H1 (cell line): ENCODE measurements around the gene SMIM5. TPM values are rescaled to one million over a fixed set of nuclear protein-coding genes. Genes with fewer than 3 reads are reported as not detected.

Source experiments
- CTCF ChIA-PET: fragments of 300-600 bp; sonication (Branson Sonifier 250); formaldehyde crosslinking; loops from one replicate; lab custom pipeline; 2021; ENCODE audit not compliant: partially characterized antibody; lab: Charles Lee
- POLR2A ChIA-PET: fragments of 300-600 bp; sonication (Branson Sonifier 250); formaldehyde crosslinking; loops from one replicate; lab custom pipeline; 2021; ENCODE audit warnings: inconsistent platforms; ENCODE audit not compliant: partially characterized antibody; lab: Charles Lee
- DNase-seq, 2 experiments: peaks; one replicate each; pipeline versions ENCODE4 v3.0.0 to v3.0.0-alpha.2; 2010 to 2022; ENCODE audit warnings: low spot score in 2 of 2, low read depth in 1 of 2, mixed read lengths in 1 of 2
- FAIRE-seq: peaks from 2 replicates; lab custom pipeline; 2011; peaks lifted over from hg19 to GRCh38; lab: Jason Lieb, UNC
- H2AFZ ChIP-seq: 2 replicates; pipeline ENCODE4 v1.8.1; 2012; ENCODE audit warnings: low read length, inconsistent platforms
- H2AK5ac ChIP-seq: 2 replicates; pipeline ENCODE4 v1.6.1; 2013; ENCODE audit warnings: low read depth, low read length
- H2BK120ac ChIP-seq: replicated peaks from 2 replicates; pipeline ENCODE3; 2013; ENCODE audit warnings: low read depth, low read length, inconsistent platforms
- H2BK12ac ChIP-seq: 2 replicates; pipeline ENCODE4 v1.6.1; 2013; ENCODE audit warnings: low read depth, low read length
- H2BK15ac ChIP-seq: 2 replicates; pipeline ENCODE4 v1.6.1; 2013; ENCODE audit warnings: low read length
- H2BK20ac ChIP-seq: 2 replicates; pipeline ENCODE4 v1.6.1; 2013; ENCODE audit warnings: low read length
- H2BK5ac ChIP-seq: 2 replicates; pipeline ENCODE4 v1.6.1; 2013; ENCODE audit warnings: low read depth, low read length
- H3K14ac ChIP-seq: 2 replicates; pipeline ENCODE4 v1.6.1; 2013; ENCODE audit warnings: inconsistent platforms; ENCODE audit not compliant: insufficient read length
- H3K18ac ChIP-seq: 2 replicates; pipeline ENCODE4 v1.6.1; 2013; ENCODE audit warnings: low read length; ENCODE audit errors: extremely low read depth
- H3K23ac ChIP-seq: 2 replicates; pipeline ENCODE4 v1.6.1; 2013; ENCODE audit warnings: inconsistent platforms; ENCODE audit not compliant: insufficient read length
- H3K23me2 ChIP-seq: 2 replicates; pipeline ENCODE4 v1.6.1; 2013; ENCODE audit warnings: low read depth, low read length
- H3K27ac ChIP-seq: 2 replicates; pipeline ENCODE4 v1.6.1; 2011; ENCODE audit warnings: low read depth, low read length, inconsistent platforms
- H3K27me3 ChIP-seq, 4 experiments: replicated peaks in 1 of 4; 1 replicate in 1 of 4; 2 replicates in 3 of 4; pipeline versions ENCODE4 v1.6.1 to v1.8.1; 2011 to 2013; ENCODE audit warnings: low read length in 3 of 4, mild to moderate bottlenecking in 3 of 4, inconsistent platforms in 2 of 4, mixed read lengths in 2 of 4, moderate library complexity in 1 of 4; ENCODE audit not compliant: control insufficient read depth in 3 of 4, insufficient read depth in 3 of 4; ENCODE audit errors: extremely low read depth in 1 of 4
- H3K36me3 ChIP-seq, 4 experiments: 2 replicates each; pipeline versions ENCODE4 v1.6.1 to v1.8.1; 2011 to 2013; ENCODE audit warnings: mild to moderate bottlenecking in 4 of 4, low read length in 3 of 4, moderate library complexity in 2 of 4, control low read depth in 1 of 4, inconsistent platforms in 1 of 4; ENCODE audit not compliant: insufficient read depth in 4 of 4, control insufficient read depth in 2 of 4
- H3K4ac ChIP-seq: replicated peaks from 2 replicates; pipeline ENCODE3; 2013; ENCODE audit warnings: low read length, low read depth, mixed read lengths, inconsistent platforms; ENCODE audit not compliant: insufficient read length
- H3K4me1 ChIP-seq, 4 experiments: replicated peaks in 1 of 4; 1 replicate in 1 of 4; 2 replicates in 3 of 4; pipeline versions ENCODE4 v1.6.1 to v1.8.1; 2011 to 2013; ENCODE audit warnings: low read length in 3 of 4, inconsistent platforms in 2 of 4, mixed read lengths in 1 of 4; ENCODE audit not compliant: insufficient read depth in 4 of 4, control insufficient read depth in 3 of 4
- H3K4me2 ChIP-seq, 2 experiments: 2 replicates each; pipeline versions ENCODE4 v1.6.1 to v1.8.1; 2011 to 2013; ENCODE audit warnings: low read depth in 2 of 2, low read length in 2 of 2, control low read depth in 1 of 2, inconsistent platforms in 1 of 2, mild to moderate bottlenecking in 1 of 2; ENCODE audit not compliant: insufficient read depth in 1 of 2
- H3K4me3 ChIP-seq, 4 experiments: fragments of 200-600, 300-600 bp in 1 of 4; sonication (generic), shearing (Covaris generic), sonication (Bioruptor Twin) in 1 of 4; 2 replicates each; pipeline versions ENCODE4 v1.5.1 to v1.8.1; 2011 to 2016; ENCODE audit warnings: low read length in 4 of 4, low read depth in 3 of 4, control low read depth in 2 of 4, inconsistent platforms in 2 of 4, mild to moderate bottlenecking in 2 of 4, mixed read lengths in 1 of 4, moderate library complexity in 1 of 4; ENCODE audit not compliant: insufficient read depth in 2 of 4; ENCODE audit errors: extremely low read depth in 1 of 4
- H3K56ac ChIP-seq: replicated peaks from 2 replicates; pipeline ENCODE3; 2013; ENCODE audit warnings: low read depth, mild to moderate bottlenecking, mixed read lengths, low read length, inconsistent platforms; ENCODE audit not compliant: insufficient read length
- H3K79me1 ChIP-seq: 2 replicates; pipeline ENCODE4 v1.6.1; 2013; ENCODE audit warnings: low read depth, low read length, control low read depth
- H3K79me2 ChIP-seq, 2 experiments: 2 replicates each; pipeline versions ENCODE4 v1.6.1 to v1.8.1; 2012 to 2013; ENCODE audit warnings: low read length in 2 of 2, mild to moderate bottlenecking in 2 of 2, inconsistent platforms in 1 of 2; ENCODE audit not compliant: insufficient read depth in 2 of 2, control insufficient read depth in 1 of 2
- H3K9ac ChIP-seq, 4 experiments: replicated peaks in 1 of 4; 1 replicate in 1 of 4; 2 replicates in 3 of 4; pipeline versions ENCODE4 v1.6.1 to v1.8.1; 2011 to 2013; ENCODE audit warnings: low read depth in 3 of 4, low read length in 3 of 4, control low read depth in 2 of 4, mild to moderate bottlenecking in 2 of 4, moderate library complexity in 2 of 4, inconsistent platforms in 1 of 4; ENCODE audit errors: extremely low read depth in 1 of 4
- H3K9me3 ChIP-seq, 2 experiments: 2 replicates each; pipeline versions ENCODE4 v1.6.1 to v1.8.1; 2012 to 2013; ENCODE audit warnings: mild to moderate bottlenecking in 2 of 2, moderate library complexity in 2 of 2, control low read depth in 1 of 2, inconsistent platforms in 1 of 2, low read depth in 1 of 2, low read length in 1 of 2, mixed read lengths in 1 of 2; ENCODE audit not compliant: insufficient read depth in 2 of 2
- H4K20me1 ChIP-seq, 2 experiments: replicated peaks in 1 of 2; 2 replicates each; pipeline versions ENCODE3 to v1.8.1; 2011 to 2013; ENCODE audit warnings: inconsistent platforms in 2 of 2, low read length in 2 of 2, mild to moderate bottlenecking in 1 of 2; ENCODE audit not compliant: insufficient read depth in 2 of 2, control insufficient read depth in 1 of 2
- H4K5ac ChIP-seq: 2 replicates; pipeline ENCODE4 v1.6.1; 2013; ENCODE audit warnings: low read length, low read depth, mixed read lengths, inconsistent platforms; ENCODE audit not compliant: insufficient read length
- H4K8ac ChIP-seq: 2 replicates; pipeline ENCODE4 v1.8.0; 2013; ENCODE audit warnings: mild to moderate bottlenecking, moderate library complexity, low read length, inconsistent platforms; ENCODE audit not compliant: insufficient read depth; ENCODE audit errors: extremely low read depth
- H4K91ac ChIP-seq: replicated peaks from 2 replicates; pipeline ENCODE3; 2013; ENCODE audit warnings: low read length, mixed read lengths, inconsistent platforms; ENCODE audit not compliant: insufficient read length
- CBX8 ChIP-seq: fragments of 300-800, 300-1000 bp; sonication (generic); IDR thresholded peaks from 2 replicates; pipeline ENCODE4 v1.7.1; 2016; ENCODE audit warnings: low read depth, low read length, borderline replicate concordance
- GABPA ChIP-seq: IDR thresholded peaks from 2 replicates; pipeline ENCODE4 v1.6.1; 2011; ENCODE audit warnings: mild to moderate bottlenecking, low read length, moderate library complexity, borderline replicate concordance; ENCODE audit not compliant: insufficient read depth
- HDAC2 ChIP-seq, 2 experiments: fragments of 300-600 bp in 1 of 2; sonication (generic) in 1 of 2; IDR thresholded peaks; 2 replicates each; pipeline ENCODE4 v1.6.1; 2011 to 2012; ENCODE audit warnings: low read depth in 2 of 2, low read length in 2 of 2, mild to moderate bottlenecking in 2 of 2, moderate library complexity in 2 of 2, borderline replicate concordance in 1 of 2, inconsistent platforms in 1 of 2
- HDAC6 ChIP-seq: IDR thresholded peaks from one replicate; pipeline ENCODE4 v1.7.1; 2012; ENCODE audit warnings: low read depth, mild to moderate bottlenecking, inconsistent platforms, low read length, moderate library complexity
- JUN ChIP-seq: IDR thresholded peaks from 2 replicates; pipeline ENCODE4 v1.6.1; 2011; ENCODE audit warnings: low read depth, mild to moderate bottlenecking, improper control_type of control experiment, low read length
- SP2 ChIP-seq: IDR thresholded peaks from 2 replicates; pipeline ENCODE4 v1.6.1; 2012; ENCODE audit warnings: mild to moderate bottlenecking, low read length, inconsistent platforms
- SP4 ChIP-seq: IDR thresholded peaks from 2 replicates; pipeline ENCODE4 v1.6.1; 2012; ENCODE audit warnings: low read length, inconsistent platforms
- WGBS, 2 experiments: shearing (Covaris generic) in 1 of 2; methylation state at CpG; one replicate each; pipeline versions ENCODE4 v1.1.6 to v1.1.7; 2013 to 2015; ENCODE audit warnings: low lambda C conversion rate in 2 of 2, mixed read lengths in 2 of 2, inconsistent platforms in 1 of 2, low coverage in 1 of 2, missing lambda C conversion rate in 1 of 2; ENCODE audit not compliant: insufficient replicate concordance in 2 of 2, insufficient coverage in 1 of 2, insufficient read length in 1 of 2; ENCODE audit errors: extremely low coverage in 1 of 2, missing lambda C conversion rate in 1 of 2; 5-methylcytosine and 5-hydroxymethylcytosine counted together
- polyA plus RNA-seq, 7 experiments: library from polyadenylated mRNA; depleted of rRNA in 3 of 7; stranded (reverse) in 5 of 7; unstranded in 2 of 7; fragments of >200 nt in 5 of 7; fragments of 200-250 nt in 2 of 7; gene quantifications; 1 replicate in 5 of 7; 2 replicates in 1 of 7; 4 replicates in 1 of 7; pipeline versions ENCODE4 v1.2.1 to v1.2.3, GENCODE V29; 2011 to 2013; ENCODE audit warnings: missing spikeins in 2 of 7, mixed read lengths in 2 of 7
- total RNA-seq: library from RNA; stranded (reverse); fragmentation: NEBNext Ultra II Directional; extraction: Animal tissue kit (Norgen Biotek cat#: 25700); gene quantifications from 2 replicates; pipeline ENCODE4 v1.2.1, GENCODE V29; 2021
- TF ChIP-seq, protein P1 (sequence below): IDR thresholded peaks from 2 replicates; pipeline ENCODE4 v1.6.1; 2012; ENCODE audit warnings: low read length, inconsistent platforms
- TF ChIP-seq, protein P2 (sequence below), 3 experiments: IDR thresholded peaks; 1 replicate in 2 of 3; 2 replicates in 1 of 3; pipeline versions ENCODE4 v1.5.1 to v1.6.1; 2011; ENCODE audit warnings: low read length in 3 of 3, mild to moderate bottlenecking in 3 of 3, inconsistent platforms in 2 of 3, low read depth in 1 of 3, moderate library complexity in 1 of 3; ENCODE audit not compliant: insufficient read depth in 1 of 3; ENCODE audit errors: control extremely low read depth in 1 of 3

Gene SMIM5
- total and polyA plus RNA-seq, 2 of the 8 experiments (the other 6 are each of a cell fraction or from before 2014, with no cell fraction given) = not detected

DNA sequence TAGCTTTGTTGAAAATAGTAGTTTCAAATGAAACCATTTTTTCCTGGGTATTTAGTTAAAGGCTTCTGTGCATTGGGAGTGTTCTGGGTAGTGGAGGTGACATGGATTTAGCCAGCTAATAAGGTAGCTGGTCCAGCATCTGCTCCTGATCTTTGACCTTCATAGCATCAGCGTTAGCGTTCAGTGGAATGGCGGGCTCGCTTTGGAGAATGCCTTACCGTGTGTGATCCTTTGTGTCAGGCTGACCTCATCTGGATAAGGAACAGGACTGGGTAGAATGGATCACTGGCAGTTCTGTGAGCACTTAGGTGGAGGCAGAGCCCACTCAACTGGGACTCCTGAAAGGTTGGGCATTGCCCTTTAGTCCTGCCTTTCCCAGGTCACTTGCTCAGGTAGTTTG is 37.6 kb downstream of the SMIM5 start:
- ChIA-PET POLR2A (interaction anchor here (0.5 to 3.4 kb wide), 11 partner anchors 11 to 276 kb away, joined by 3 to 26 read pairs (median 3); no protein-coding TSS in a partner anchor), CTCF (interaction anchor here (0.6 to 7.4 kb wide), 12 partner anchors 9 to 1824 kb away, joined by 3 to 115 read pairs (median 4); no protein-coding TSS in a partner anchor)
- Histone ChIP-seq H3K79me1 (peaks cover 2% of the 10 kb centered on the region; the same call in 1 of the 2 replicates), H4K91ac (no peak overlapping the region), H2BK15ac (no peak overlapping the region), H3K4me3 (no peak overlapping the region), H3K18ac (no peak overlapping the region), H3K36me3 (peaks cover 12 to 35% (median 22%) of the 10 kb centered on the region in 4 experiments; a peak in 7 of 8 replicates), H3K4ac (no peak overlapping the region), H2AFZ (no peak overlapping the region), H3K56ac (no peak overlapping the region), H3K23me2 (peaks cover 5% of the 10 kb centered on the region; the same call in 1 of the 2 replicates), H3K23ac (no peak overlapping the region), H2BK20ac (no peak overlapping the region), H4K20me1 (peaks cover 4% of the 10 kb centered on the region in 2 experiments), H3K27me3 (no peaks in the 10 kb centered on the region), H3K14ac (no peak overlapping the region), H3K9me3 (no peaks in the 10 kb centered on the region), H3K4me1 (peaks cover 0 to 12% (median 3%) of the 10 kb centered on the region in 4 experiments; a peak in 2 of 7 replicates), H2BK5ac (no peak overlapping the region; the same call in 1 of the 2 replicates), H3K27ac (no peak overlapping the region), H4K8ac (no peak overlapping the region), H2BK120ac (no peak overlapping the region), H2BK12ac (no peak overlapping the region), H3K4me2 (no peak overlapping the region), H4K5ac (no peak overlapping the region), H3K79me2 (peaks cover 11 to 59% of the 10 kb centered on the region in 2 experiments; a peak in 3 of 4 replicates), H2AK5ac (no peak overlapping the region), H3K9ac (no peak overlapping the region)
- DNase-seq = no peak
- WGBS, 2 experiments = 93% methylated on average over 5 of the region's 5 CpGs; no CpG with 5 or more reads in 1 of the 2 experiments
- no peak for FAIRE-seq
- no peak for TF ChIP-seq HDAC2 (IDR thresholded peaks at IDR 0.05; ENCODE audit: borderline replicate concordance in 1 of 2, low read depth in 2 of 2, low read length in 2 of 2)
- no peak for TF ChIP-seq JUN
- no peak for TF ChIP-seq SP2
- TF ChIP-seq, protein P1, sequence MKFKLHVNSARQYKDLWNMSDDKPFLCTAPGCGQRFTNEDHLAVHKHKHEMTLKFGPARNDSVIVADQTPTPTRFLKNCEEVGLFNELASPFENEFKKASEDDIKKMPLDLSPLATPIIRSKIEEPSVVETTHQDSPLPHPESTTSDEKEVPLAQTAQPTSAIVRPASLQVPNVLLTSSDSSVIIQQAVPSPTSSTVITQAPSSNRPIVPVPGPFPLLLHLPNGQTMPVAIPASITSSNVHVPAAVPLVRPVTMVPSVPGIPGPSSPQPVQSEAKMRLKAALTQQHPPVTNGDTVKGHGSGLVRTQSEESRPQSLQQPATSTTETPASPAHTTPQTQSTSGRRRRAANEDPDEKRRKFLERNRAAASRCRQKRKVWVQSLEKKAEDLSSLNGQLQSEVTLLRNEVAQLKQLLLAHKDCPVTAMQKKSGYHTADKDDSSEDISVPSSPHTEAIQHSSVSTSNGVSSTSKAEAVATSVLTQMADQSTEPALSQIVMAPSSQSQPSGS = no peak
- TF ChIP-seq, protein P2, sequence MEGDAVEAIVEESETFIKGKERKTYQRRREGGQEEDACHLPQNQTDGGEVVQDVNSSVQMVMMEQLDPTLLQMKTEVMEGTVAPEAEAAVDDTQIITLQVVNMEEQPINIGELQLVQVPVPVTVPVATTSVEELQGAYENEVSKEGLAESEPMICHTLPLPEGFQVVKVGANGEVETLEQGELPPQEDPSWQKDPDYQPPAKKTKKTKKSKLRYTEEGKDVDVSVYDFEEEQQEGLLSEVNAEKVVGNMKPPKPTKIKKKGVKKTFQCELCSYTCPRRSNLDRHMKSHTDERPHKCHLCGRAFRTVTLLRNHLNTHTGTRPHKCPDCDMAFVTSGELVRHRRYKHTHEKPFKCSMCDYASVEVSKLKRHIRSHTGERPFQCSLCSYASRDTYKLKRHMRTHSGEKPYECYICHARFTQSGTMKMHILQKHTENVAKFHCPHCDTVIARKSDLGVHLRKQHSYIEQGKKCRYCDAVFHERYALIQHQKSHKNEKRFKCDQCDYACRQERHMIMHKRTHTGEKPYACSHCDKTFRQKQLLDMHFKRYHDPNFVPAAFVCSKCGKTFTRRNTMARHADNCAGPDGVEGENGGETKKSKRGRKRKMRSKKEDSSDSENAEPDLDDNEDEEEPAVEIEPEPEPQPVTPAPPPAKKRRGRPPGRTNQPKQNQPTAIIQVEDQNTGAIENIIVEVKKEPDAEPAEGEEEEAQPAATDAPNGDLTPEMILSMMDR (IDR thresholded peaks at IDR 0.05; ENCODE audit: control extremely low read depth in 1 of 3, insufficient read depth in 1 of 3, low read depth in 1 of 3, low read length in 3 of 3) = no peak
- no peak for TF ChIP-seq HDAC6
- no peak for TF ChIP-seq CBX8
- no peak for TF ChIP-seq SP4
- TF ChIP-seq GABPA = no peak
